Loucy (cell line): ENCODE measurements around the gene FRZB.

Source experiments
- CTCF ChIP-seq: fragments of 200-600 bp; sonication (generic); conservative IDR thresholded peaks from 2 replicates; pipeline ENCODE4 v1.5.1; 2014; ENCODE audit warnings: mild to moderate bottlenecking, antibody characterized with exemption, low read length
- EZH2phosphoT487 ChIP-seq: fragments of 200-600 bp; IDR thresholded peaks from 2 replicates; pipeline ENCODE4 v1.6.1; 2018; ENCODE audit warnings: antibody characterized with exemption, mild to moderate bottlenecking, moderate library complexity, borderline replicate concordance

- TF ChIP-seq CTCF (no peak), EZH2phosphoT487 (no peak)
These were observed 28.7 kb upstream of the FRZB start for GRCh38 chr2:182895169-182895568.
